Thymus (tissue), 11 donors: ENCODE results near the gene RAPGEF3. TPM values are rescaled to one million over a fixed set of nuclear protein-coding genes. Genes with fewer than 3 reads are reported as not detected.

Source experiments
- DNase-seq, 9 donors: peaks; one replicate each; pipeline ENCODE4 v3.0.0-alpha.2; 2013; ENCODE audit warnings: low spot score in 9 of 9, low read depth in 6 of 9, missing footprints in 1 of 9
- H3K27ac ChIP-seq, 2 donors: one replicate each; pipeline ENCODE4 v1.5.1; 2013; ENCODE audit warnings: control low read depth in 1 of 2, low read depth in 1 of 2, low read length in 1 of 2, mild to moderate bottlenecking in 1 of 2, moderate library complexity in 1 of 2
- H3K27me3 ChIP-seq, 2 donors: one replicate each; pipeline ENCODE4 v1.5.1; 2013; ENCODE audit warnings: low read length in 1 of 2; ENCODE audit not compliant: control insufficient read depth in 2 of 2, insufficient read depth in 1 of 2
- H3K36me3 ChIP-seq, 2 donors: one replicate each; pipeline ENCODE4 v1.5.1; 2013; ENCODE audit warnings: low read length in 1 of 2, mild to moderate bottlenecking in 1 of 2, moderate library complexity in 1 of 2; ENCODE audit not compliant: control insufficient read depth in 2 of 2, insufficient read depth in 2 of 2
- H3K4me1 ChIP-seq, 2 donors: one replicate each; pipeline ENCODE4 v1.5.1; 2013; ENCODE audit warnings: low read length in 2 of 2; ENCODE audit not compliant: control insufficient read depth in 2 of 2, insufficient read depth in 2 of 2
- H3K4me3 ChIP-seq, 2 donors: one replicate each; pipeline ENCODE4 v1.5.1; 2013; ENCODE audit warnings: low read length in 2 of 2, control low read depth in 1 of 2, mild to moderate bottlenecking in 1 of 2
- H3K9me3 ChIP-seq, 2 donors: one replicate each; pipeline ENCODE4 v1.5.1; 2013; ENCODE audit warnings: low read length in 1 of 2, mild to moderate bottlenecking in 1 of 2; ENCODE audit not compliant: control insufficient read depth in 2 of 2, insufficient read depth in 1 of 2
- WGBS: extraction: QIAGEN DNeasy Blood & Tissue Kit; methylation state at CpG from one replicate; pipeline ENCODE4 v1.1.7; 2013; 5-methylcytosine and 5-hydroxymethylcytosine counted together
- polyA plus RNA-seq: library from polyadenylated mRNA; stranded (reverse); fragments of 200-250 nt; gene quantifications from one replicate; pipeline ENCODE4 v1.2.3, GENCODE V29; 2013
- total RNA-seq: library from RNA; stranded (reverse); fragments of 120-200 nt; gene quantifications from one replicate; pipeline ENCODE4 v1.2.4, GENCODE V29; 2013
- donor health status: healthy.

Gene RAPGEF3
- total and polyA plus RNA-seq, 2 donors, result 1.6 to 20.9 TPM

DNA sequence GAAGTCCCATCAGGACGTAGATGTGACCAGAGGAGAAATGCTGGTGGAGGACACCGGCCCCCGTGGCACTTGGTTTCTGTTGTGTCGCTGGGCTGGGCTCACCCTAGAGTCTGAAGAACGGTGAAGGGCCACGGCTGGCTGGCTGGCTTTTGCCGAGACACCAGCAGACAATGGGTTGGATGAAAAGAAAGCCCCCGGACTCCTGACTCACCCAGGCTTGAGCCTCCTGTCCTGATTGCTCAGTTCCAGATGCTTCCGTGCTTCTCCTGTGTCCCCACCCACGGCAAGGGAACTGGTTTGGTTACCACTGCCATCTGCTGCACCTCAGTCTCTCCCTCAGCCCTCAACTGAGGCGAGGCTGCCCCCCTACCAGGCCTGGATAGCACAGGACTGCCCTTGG, 23.0 kb downstream of the RAPGEF3 start:
- peaks cover 0 to 9% of the 10 kb centered on the region in 2 donors for H3K4me1 ChIP-seq
- WGBS, result 96% methylated on average over 11 of the region's 11 CpGs
- H3K27me3 ChIP-seq, result no peaks in the 10 kb centered on the region
- no peaks in the 10 kb centered on the region for H3K36me3 ChIP-seq
- no peaks in the 10 kb centered on the region for H3K9me3 ChIP-seq
- no peak overlapping the region for H3K4me3 ChIP-seq
- no peak for DNase-seq
- no peak overlapping the region for H3K27ac ChIP-seq

DNA sequence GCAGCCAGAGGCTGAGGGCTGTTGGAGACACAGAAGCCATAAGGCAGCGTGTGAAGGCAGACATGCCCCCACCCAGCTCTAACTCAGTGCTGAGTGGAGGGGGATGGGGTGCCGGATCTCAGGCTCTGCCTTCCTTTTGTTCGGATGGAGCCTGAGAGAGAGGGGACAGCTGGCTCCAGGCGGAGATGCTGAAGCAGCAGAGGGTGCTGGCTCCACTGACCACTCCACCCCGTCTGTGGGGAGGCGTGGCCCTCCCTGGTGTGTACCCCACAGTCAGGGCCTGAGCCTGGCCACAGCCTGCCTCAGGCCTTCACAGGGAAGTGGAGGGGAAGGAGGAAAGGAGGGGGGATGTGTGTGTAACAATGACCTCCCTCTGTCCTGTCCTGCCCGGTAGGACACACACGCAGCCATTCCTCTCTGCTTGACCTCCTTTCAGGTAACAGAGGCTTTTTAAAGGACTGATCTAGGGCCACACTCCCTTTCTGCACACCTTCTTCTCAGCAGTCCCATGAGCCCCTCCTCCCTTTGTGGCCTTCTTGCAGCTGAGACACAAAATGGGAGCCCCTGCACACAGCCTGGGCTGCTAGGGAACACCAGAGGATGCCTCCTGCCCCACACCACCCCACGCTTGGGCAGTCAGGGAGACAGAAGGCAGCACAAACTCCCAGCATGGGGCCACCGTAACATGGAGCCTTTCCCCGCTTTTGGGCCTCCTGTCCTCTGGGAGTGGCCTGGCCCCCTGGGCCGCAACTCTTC, 23.8 kb downstream of the RAPGEF3 start:
- Histone ChIP-seq H3K4me1 (peaks cover 0 to 7% of the 10 kb centered on the region in 2 donors), H3K27ac (no peak overlapping the region), H3K36me3 (no peaks in the 10 kb centered on the region), H3K9me3 (no peaks in the 10 kb centered on the region), H3K27me3 (no peaks in the 10 kb centered on the region), H3K4me3 (no peak overlapping the region)
- 95% methylated on average over 12 of the region's 12 CpGs for WGBS
- DNase-seq, result no peak

DNA sequence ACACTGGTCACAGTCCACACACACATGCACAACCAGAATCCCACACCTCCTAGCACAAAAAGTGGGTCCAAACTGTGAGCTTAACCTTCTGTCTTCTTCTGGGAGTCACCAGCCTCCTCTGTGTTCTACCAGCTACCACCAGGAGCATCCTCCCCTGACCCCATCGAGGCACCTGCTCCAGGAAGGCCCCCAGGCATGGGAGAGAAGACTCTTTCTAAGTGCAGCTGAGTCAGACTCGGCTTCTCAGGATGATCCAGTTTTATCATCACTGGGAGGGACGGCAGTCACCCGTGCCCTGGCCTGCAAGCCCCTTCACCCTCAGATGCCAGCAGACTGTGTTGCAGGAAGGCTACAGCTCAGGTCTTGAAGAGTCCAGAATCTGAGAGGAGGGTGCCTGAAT, 25.5 kb downstream of the RAPGEF3 start:
- 95% methylated on average over 4 of the region's 4 CpGs for WGBS
- H3K36me3 ChIP-seq, result no peaks in the 10 kb centered on the region
- no peaks in the 10 kb centered on the region for H3K27me3 ChIP-seq
- DNase-seq, result no peak
- H3K4me3 ChIP-seq, result no peak overlapping the region
- H3K4me1 ChIP-seq, result no peaks in the 10 kb centered on the region
- H3K27ac ChIP-seq, result no peak overlapping the region
- no peaks in the 10 kb centered on the region for H3K9me3 ChIP-seq

DNA sequence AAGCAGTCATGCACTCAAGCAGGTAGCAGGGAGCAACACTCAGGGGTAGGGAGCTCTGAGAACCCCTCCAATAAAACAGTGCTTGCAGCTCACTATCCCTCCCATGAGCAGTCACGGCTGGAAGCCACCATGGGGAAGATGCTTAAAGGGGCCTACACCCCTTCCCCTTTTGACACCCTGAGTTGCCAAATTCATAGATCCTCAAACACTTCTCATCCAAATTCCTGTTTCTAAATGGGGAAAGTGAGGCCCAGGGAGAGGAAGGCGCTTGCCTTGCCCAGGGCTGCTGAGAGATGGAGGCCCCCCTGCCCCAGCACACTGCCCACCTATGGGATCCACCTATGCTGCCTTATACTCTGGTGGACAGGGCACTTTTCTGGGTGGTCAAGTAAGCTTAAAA, 26.2 kb downstream of the RAPGEF3 start:
- no peak for DNase-seq
- Histone ChIP-seq H3K4me3 (no peak overlapping the region), H3K36me3 (no peaks in the 10 kb centered on the region), H3K27ac (no peak overlapping the region), H3K4me1 (no peaks in the 10 kb centered on the region), H3K27me3 (no peaks in the 10 kb centered on the region), H3K9me3 (no peaks in the 10 kb centered on the region)
- WGBS, result 92% methylated on average over 2 of the region's 2 CpGs

DNA sequence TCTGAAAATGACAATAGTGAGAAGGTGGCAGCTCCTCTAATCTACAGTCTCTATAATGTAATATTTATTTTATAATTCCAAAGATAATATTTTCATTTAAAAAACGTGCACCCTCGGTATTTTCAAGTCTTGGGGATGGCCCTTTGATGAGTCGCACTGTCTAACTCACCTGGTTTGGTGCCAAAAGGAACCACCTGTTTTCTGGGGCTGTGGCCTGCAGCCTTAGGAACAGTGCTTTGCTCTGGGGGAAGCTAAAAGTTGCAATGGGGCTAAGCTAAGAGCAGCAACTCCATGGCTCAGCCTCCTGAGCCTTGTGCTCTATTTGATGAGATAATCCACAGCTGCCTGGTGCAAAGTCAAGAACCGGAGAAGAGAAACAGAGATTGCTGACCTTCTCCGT, 27.0 kb downstream of the RAPGEF3 start:
- no peaks in the 10 kb centered on the region for H3K36me3 ChIP-seq
- H3K4me1 ChIP-seq, result no peaks in the 10 kb centered on the region
- no peak overlapping the region for H3K4me3 ChIP-seq
- DNase-seq, result no peak
- H3K9me3 ChIP-seq, result no peaks in the 10 kb centered on the region
- WGBS, result 87% methylated on average over 5 of the region's 5 CpGs
- no peak overlapping the region for H3K27ac ChIP-seq
- H3K27me3 ChIP-seq, result no peaks in the 10 kb centered on the region

DNA sequence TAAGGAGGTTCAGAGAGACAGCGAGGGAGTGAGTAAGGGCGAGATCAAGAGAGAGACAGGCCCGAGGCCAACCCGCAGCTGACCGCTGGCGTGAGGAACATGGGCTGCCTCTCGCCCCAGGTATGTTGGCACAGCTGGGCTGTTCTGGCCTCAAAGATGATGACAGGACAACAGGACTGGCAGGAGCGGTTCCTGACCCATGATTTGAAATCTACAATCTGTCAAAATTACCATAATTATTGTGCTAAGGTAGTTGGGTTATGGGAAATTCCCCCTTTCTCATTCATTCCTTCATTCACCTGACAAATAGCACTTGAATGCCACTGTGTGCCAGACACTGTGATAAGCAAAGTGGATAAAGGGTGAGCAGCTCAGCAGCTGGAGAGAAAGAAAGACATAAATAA, 28.3 kb downstream of the RAPGEF3 start:
- no peak overlapping the region for H3K4me3 ChIP-seq
- 94% methylated on average over 8 of the region's 8 CpGs for WGBS
- no peaks in the 10 kb centered on the region for H3K4me1 ChIP-seq
- H3K27me3 ChIP-seq, result no peaks in the 10 kb centered on the region
- no peaks in the 10 kb centered on the region for H3K9me3 ChIP-seq
- H3K36me3 ChIP-seq, result no peaks in the 10 kb centered on the region
- no peak overlapping the region for H3K27ac ChIP-seq
- DNase-seq, result no peak

DNA sequence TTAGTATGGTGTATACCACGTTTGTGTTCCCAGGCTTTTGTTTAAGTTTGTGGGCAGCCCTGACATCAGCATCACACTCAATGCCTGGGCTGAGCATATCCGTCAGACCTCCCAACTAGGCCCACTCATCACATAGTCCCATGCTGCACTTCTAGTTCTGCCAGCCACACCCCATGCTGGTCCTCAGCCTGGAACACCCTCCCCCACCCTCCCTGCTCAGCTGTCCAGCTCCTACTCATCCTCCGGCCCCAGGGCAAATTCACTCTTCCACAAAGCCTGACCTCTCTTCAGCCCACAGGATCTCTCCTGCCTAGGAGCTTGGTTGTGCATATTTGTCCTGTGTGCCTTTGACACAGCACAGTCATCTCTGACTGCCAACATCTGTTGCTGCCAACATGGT, 29.4 kb downstream of the RAPGEF3 start:
- no peak for DNase-seq
- no peaks in the 10 kb centered on the region for H3K36me3 ChIP-seq
- H3K27ac ChIP-seq, result no peak overlapping the region
- no peak overlapping the region for H3K4me3 ChIP-seq
- H3K9me3 ChIP-seq, result no peaks in the 10 kb centered on the region
- 93% methylated on average over 3 of the region's 3 CpGs for WGBS
- no peaks in the 10 kb centered on the region for H3K4me1 ChIP-seq
- no peaks in the 10 kb centered on the region for H3K27me3 ChIP-seq

DNA sequence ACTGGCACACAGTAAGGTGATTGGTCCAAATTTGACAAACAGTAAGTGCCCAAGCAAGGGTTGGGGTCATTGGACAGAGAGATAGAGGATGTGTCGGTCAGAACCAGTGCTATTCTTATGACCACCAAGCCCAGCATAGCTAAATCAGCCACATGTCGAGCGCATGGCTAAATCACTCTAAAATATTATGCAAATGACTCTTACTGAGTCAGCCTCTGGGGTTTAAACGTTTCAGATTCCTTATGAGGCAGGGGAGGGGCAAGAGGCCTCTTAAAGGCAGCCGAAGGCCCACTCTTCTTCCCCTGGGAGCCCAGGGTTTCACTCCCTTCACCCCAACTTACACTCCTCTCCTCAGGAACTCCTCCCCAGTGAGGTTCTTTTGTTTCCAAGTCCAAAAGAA, 32.8 kb downstream of the RAPGEF3 start:
- 87% methylated on average over 5 of the region's 5 CpGs for WGBS
- H3K27ac ChIP-seq, result no peak overlapping the region

DNA sequence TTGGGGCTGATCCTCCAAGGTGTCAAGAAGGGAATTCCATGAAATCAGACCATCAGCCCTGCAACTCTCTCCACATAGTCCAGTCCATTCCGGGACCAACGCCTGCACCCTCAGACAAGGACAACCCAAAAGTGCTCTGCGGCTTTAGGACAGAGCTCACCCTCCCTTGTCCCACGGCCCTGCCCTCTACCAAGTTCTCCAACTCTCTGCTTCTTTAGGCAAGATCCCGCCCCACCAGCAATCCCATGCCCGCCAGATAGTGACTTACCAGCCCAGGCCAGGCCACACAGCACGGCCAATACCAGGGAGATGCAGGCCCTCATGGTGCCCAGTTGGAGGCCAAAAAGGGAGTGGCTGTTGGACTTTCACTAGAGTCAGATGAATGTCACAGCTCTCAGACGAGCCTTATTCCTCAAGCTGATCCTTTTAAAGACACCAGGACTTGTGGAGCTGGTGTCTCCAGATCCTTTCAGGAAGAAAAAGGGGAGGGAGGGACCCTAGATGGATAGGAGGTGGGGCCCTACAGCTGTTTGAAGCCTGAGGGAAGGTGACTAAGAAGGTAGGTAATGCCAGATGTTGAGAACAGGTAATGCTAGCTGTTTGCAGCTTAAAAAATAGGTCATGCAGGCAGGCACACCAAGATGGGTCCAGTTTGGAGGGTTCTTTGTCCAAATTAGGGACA, 33.4 kb downstream of the RAPGEF3 start, which contains the start of gene ENDOU:
Gene ENDOU (minus strand): TSS at position 400 of the 682 bp plus-strand sequence. CDS start 77 bp downstream, at position 323.
- Histone ChIP-seq H3K36me3 (no peaks in the 10 kb centered on the region), H3K4me1 (no peaks in the 10 kb centered on the region), H3K4me3 (no peak within 1 kb of the TSS), H3K27ac (no peak within 1 kb of the TSS), H3K9me3 (no peaks in the 10 kb centered on the region), H3K27me3 (no peaks in the 10 kb centered on the region)
- no peak for DNase-seq
- WGBS, result 98% methylated on average over 8 of the region's 8 CpGs

More for the DNA sequence above, 32.8 kb downstream of the RAPGEF3 start:
- Histone ChIP-seq H3K4me3 (no peak overlapping the region), H3K9me3 (no peaks in the 10 kb centered on the region), H3K36me3 (no peaks in the 10 kb centered on the region), H3K27me3 (no peaks in the 10 kb centered on the region), H3K4me1 (no peaks in the 10 kb centered on the region)
- DNase-seq, result no peak
